ENCODE data around the gene ARPC5L.

ARPC5L gene

DNA sequence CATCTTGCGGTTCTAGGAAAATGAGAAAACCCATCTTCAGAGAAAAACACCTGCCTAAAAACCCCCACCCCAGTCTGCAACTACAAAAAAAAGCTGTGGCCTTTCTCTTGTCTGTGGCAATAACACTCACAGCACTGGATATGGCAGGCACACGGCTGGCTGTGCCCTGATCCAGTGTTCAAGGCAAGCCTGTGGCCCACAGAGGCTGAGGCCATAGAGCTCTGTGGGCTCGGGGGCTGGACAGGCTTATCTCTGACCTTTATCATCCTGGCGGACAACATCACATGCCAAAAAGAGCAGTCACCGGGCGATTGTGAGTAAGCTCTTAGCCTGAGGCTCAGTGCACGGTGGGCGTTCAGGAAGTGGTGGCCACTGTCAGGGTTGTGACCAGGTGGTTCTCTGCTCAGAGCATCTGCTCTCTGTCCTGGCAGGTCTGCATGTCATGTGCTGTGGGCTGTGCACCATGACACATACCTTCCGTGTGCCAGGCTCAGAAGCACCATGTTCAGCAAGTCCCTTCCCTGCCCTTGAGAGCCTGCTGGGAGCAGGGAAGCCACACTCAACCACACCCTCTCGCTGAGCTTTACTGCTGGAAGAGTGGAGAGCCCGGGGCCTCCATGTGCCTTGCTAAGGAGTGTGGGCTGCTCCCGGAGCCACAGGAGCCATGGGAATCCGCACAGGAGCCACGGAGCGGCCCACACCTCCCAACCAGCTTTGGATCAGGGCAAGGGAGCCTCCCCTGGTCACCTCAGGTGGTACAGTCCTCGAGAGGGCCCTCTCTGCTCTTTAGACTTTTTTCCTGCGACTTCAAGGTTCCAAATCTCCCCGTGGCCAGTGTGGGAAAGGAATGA, 43.3 kb upstream of the ARPC5L start:
- Histone ChIP-seq H3K4me3 (no peak overlapping the region), H3K27ac (no peak overlapping the region)
- DNase-seq (ENCODE audit: low spot score): no peak
- TF ChIP-seq, protein P1, sequence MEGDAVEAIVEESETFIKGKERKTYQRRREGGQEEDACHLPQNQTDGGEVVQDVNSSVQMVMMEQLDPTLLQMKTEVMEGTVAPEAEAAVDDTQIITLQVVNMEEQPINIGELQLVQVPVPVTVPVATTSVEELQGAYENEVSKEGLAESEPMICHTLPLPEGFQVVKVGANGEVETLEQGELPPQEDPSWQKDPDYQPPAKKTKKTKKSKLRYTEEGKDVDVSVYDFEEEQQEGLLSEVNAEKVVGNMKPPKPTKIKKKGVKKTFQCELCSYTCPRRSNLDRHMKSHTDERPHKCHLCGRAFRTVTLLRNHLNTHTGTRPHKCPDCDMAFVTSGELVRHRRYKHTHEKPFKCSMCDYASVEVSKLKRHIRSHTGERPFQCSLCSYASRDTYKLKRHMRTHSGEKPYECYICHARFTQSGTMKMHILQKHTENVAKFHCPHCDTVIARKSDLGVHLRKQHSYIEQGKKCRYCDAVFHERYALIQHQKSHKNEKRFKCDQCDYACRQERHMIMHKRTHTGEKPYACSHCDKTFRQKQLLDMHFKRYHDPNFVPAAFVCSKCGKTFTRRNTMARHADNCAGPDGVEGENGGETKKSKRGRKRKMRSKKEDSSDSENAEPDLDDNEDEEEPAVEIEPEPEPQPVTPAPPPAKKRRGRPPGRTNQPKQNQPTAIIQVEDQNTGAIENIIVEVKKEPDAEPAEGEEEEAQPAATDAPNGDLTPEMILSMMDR (IDR thresholded peaks at IDR 0.05): no peak

DNA sequence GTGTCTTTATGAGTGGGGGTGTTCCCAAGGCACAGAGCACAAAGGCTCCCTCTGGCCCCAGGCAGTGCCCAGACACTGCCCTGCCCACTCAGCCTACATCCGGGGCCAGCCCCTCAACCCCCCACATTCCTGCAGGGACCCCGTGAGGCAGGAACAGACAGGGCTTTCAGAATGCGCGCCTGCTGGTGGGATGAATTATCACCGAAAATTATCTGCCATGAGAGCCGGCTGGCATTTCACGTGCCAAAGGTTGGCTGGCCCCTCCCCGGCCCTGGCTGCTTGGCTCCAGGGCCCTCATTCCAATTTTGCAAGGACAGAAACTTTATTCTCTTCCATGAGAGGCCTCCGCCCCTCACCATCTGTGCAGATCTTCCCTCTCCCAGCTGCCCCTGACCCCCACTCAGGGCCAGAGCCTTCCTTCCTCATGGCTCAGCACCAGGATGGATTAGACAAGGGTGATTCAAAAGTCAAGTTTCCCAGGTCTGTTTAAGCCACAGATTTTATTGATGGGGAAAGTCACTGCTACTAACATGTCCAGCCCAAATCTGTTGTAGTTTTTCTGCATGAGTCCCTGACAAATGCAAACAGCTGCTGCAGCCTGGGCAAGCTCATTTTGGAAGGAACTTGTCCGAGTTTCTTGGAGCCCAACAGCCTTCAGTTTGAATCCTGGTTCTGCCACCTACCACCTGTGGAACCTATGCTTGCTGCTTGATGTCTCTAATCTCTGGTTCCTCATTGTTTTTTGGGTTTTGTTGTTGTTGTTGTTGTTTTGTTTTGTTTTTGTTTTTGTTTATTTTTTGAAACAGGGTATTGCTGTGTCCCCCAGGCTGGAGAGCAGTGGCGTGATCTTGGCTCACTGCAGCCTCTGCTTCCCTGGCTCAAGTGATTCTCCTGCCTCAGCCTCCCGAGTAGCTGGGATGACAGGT, 41.0 kb upstream of the ARPC5L start:
- H3K4me3 ChIP-seq: no peak overlapping the region
- TF ChIP-seq, protein P1 (IDR thresholded peaks at IDR 0.05): no peak
- no peak overlapping the region for H3K27ac ChIP-seq
- DNase-seq (ENCODE audit: low spot score): no peak

DNA sequence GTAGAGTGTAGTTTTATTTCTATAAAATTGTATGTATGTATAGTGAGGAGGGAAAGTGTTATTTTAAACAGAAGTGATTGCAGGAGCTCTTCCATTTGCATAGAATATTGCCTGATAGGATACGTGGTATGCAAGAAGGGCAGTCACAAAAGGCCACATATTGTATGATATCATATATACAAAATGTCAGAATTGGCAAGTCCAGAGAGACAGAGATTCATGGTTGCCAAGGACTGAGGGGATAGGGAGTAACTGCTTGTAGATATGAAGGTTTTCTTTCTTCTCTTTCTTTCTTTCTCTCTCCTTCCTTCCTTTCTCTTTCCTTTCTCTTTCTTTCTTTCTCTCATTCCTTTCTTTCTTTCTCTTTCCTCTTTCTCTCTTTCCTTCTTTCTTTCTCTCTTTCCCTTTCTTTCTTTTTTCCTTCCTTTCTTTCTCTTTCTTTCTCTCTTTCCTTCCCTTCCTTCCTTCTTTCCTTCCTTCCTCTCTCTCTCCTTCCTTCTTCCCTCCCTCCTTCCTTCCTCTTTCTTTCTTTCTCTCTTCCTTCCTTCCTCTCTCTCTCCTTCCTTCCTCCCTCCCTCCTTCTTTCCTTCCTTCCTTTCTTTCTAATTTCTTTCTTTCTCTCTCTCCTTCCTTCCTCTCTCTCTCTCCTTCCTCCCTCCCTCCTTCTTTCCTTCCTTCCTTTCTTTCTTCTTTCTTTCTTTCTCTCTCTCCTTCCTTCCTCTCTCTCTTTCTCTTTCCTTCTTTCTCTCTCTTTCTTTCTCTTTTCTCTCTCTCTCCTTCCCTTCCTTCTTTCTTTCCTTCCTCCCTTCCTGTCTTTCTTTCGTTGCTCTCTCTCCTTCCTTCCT, 33.2 kb upstream of the ARPC5L start:
- Histone ChIP-seq H3K27ac (no peak overlapping the region), H3K4me3 (no peak overlapping the region)
- no peak for DNase-seq (ENCODE audit: low spot score)
- TF ChIP-seq, protein P1 (IDR thresholded peaks at IDR 0.05): no peak

DNA sequence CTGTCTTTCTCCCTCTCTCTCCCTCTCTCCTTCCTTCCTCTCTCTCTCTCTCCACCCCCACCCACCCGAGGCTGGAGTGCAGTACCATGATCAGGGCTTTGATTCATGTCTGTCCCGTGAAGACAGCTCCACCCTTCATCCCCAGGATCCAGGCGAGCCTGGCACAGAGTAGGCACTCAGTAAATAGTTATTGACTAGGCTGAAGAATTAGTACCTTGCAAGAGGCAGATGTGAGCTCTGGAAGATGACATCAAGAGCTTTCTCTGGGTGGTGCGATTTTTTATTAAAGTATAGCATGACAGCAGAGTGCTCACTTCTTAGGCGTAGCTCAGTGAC, 32.6 kb upstream of the ARPC5L start:
- TF ChIP-seq, protein P1 (IDR thresholded peaks at IDR 0.05): no peak
- DNase-seq (ENCODE audit: low spot score): no peak
- Histone ChIP-seq H3K4me3 (no peak overlapping the region), H3K27ac (no peak overlapping the region)

DNA sequence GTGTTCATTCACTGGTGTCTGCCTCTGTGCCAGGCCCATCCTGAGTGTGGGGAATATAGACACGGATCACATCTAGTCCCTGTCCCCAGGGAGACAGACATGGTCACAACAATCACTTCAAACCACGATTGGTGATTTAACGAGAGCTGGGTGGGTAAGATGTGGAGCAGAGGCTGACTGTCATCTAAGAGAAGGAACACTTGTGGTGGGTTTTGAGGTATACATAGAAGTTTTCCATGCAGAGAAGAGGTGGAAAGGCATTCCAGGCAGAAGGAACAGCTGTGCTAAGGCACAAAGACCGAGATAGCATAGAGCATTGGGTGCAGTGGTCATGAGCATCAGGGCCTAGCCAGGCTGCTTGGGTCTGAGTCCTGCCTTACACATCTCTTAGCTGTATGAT, 31.3 kb upstream of the ARPC5L start:
- Histone ChIP-seq H3K4me3 (no peak overlapping the region), H3K27ac (no peak overlapping the region)
- TF ChIP-seq, protein P1 (IDR thresholded peaks at IDR 0.05): no peak
- DNase-seq (ENCODE audit: low spot score): no peak

DNA sequence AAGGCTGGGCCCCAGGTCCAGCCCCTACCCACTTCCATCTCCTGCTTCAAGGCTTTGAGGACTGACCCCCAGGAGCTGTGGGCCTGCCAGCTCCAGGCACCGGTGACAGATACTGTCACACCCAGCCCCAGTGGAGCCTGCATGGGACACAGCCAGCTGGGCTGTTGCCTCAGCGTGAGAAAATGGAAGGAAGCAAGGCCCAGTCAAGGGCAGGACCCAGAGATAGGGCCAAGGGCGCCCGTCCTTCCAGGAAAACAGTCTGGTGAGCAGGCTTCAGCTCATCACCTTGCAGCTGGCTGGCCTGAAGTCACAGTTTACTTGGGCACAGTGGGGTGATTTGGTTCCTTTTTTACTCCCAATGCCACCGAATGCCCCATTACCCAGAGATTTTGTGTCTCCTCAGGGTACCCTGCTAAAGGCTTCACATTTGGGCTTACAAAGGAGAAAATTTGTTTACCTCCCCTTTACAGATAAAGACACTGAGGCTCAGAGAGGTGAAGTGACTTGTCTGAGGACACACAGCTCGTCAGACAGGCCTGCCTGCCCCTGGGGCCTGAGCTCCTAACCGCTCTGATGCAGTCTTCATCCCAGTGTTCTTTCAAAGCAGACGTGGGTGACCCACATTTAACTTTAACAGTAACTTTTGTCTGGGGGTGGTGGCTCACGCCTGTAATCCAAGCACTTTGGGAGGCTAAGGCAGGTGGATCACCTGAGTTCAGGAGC, 30.1 kb upstream of the ARPC5L start:
- H3K27ac ChIP-seq: peak overlapping the region in 1 of 2 donors; percentile 57
- H3K4me3 ChIP-seq: no peak overlapping the region
- no peak for DNase-seq (ENCODE audit: low spot score)
- TF ChIP-seq, protein P1 (IDR thresholded peaks at IDR 0.05): no peak
